ENCODE results near the gene FRK. TPM values are rescaled to one million over a fixed set of nuclear protein-coding genes. Genes with fewer than 3 reads are reported as not detected.
A peak's percentile ranks its signal among the peaks of the same experiment; 100 is the strongest.
"Not testable (repeated sequence)": the region's sequence is repeated elsewhere in the genome, so short reads cannot be mapped to it uniquely, and the experiment has no call there.

FRK gene
- total and polyA plus RNA-seq, 8 donors = 3.1 to 16.1 (median 4.5) TPM

- no peak for DNase-seq
- ATAC-seq = no peak
Measured at GRCh38 chr6:115947966-115948541, 112.6 kb downstream of the FRK start.

GRCh38 chr6:115945812-115946211, 114.9 kb downstream of the FRK start:
- intact Hi-C loops (cut with DNase I) = no loop called here
- Histone ChIP-seq H3K27me3 (no peaks in the 10 kb centered on the region), H3K9me3 (peaks cover 0 to 5% of the 10 kb centered on the region in 2 donors), H3K27ac (no peak overlapping the region), H3K4me1 (no peaks in the 10 kb centered on the region), H3K4me3 (no peak overlapping the region), H3K36me3 (peaks cover 0 to 15% of the 10 kb centered on the region in 2 donors)
- DNase-seq (no peak), ATAC-seq (no peak)
- no peak for TF ChIP-seq CTCF (IDR thresholded peaks at IDR 0.05)

More at GRCh38 chr6:115947966-115948541, 112.6 kb downstream of the FRK start:
- Histone ChIP-seq H3K4me1 (no peaks in the 10 kb centered on the region), H3K36me3 (peaks cover 0 to 2% of the 10 kb centered on the region in 2 donors), H3K4me3 (no peak overlapping the region), H3K27me3 (no peaks in the 10 kb centered on the region), H3K9me3 (peaks cover 0 to 7% of the 10 kb centered on the region in 2 donors), H3K27ac (no peak overlapping the region)
- no peak for TF ChIP-seq CTCF (IDR thresholded peaks at IDR 0.05)
- intact Hi-C loops (cut with DNase I) = no loop called here

GRCh38 chr6:115945306-115945705, 115.4 kb downstream of the FRK start:
- ATAC-seq = no peak
- peaks cover 0 to 5% of the 10 kb centered on the region in 2 donors for H3K9me3 ChIP-seq
- no peaks in the 10 kb centered on the region for H3K27me3 ChIP-seq
- H3K27ac ChIP-seq = no peak overlapping the region
- no peak for TF ChIP-seq CTCF (IDR thresholded peaks at IDR 0.05)
- no peak overlapping the region for H3K4me3 ChIP-seq
- no peaks in the 10 kb centered on the region for H3K4me1 ChIP-seq
- intact Hi-C loops (cut with DNase I) = no loop called here
- no peak for DNase-seq
- peaks cover 0 to 15% of the 10 kb centered on the region in 2 donors for H3K36me3 ChIP-seq

DNA sequence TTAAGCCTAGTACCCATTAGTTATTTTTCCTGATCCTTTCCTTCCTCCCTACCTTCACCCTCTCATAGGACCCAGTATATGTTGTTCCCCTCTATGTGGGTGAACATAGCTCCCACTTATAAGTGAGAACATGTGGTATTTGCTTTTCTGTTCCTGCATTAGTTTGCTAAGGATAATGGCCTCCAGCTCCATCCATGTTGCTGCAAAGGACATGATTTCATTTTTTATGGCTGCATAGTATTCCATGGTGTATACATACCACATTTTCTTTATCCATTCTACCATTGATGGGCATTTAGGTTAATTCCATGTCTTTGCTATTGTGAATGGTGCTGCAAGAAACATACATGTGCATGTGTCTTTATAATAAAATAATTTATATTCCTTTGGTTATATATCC, 115.9 kb downstream of the FRK start:
- H3K27ac ChIP-seq; H3K27me3 ChIP-seq; DNase-seq; ATAC-seq; H3K4me3 ChIP-seq; H3K9me3 ChIP-seq; intact Hi-C loops (cut with DNase I); H3K4me1 ChIP-seq: not testable (repeated sequence)
- H3K36me3 ChIP-seq = peaks cover 0 to 15% of the 10 kb centered on the region in 2 donors

DNA sequence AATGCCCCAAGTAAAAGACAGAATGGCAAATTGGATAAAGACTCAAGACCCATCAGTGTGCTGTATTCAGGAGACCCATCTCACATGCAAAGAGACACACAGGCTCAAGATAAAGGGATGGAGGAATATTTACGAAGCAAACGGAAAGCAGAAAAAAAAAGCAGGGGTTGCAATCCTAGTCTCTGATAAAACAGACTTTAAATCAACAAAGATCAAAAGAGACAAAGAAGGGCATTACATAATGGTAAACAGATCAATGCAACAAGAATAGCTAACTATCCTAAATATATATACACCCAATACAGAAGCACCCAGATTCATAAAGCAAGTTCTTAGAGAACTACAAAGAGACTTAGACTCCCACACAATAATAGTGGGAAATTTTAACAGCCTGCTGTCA, 123.2 kb downstream of the FRK start:
- ATAC-seq; intact Hi-C loops (cut with DNase I); DNase-seq; H3K27ac ChIP-seq; H3K4me3 ChIP-seq; H3K9me3 ChIP-seq; H3K4me1 ChIP-seq; H3K27me3 ChIP-seq: not testable (repeated sequence)
- peaks cover 0 to 13% of the 10 kb centered on the region in 2 donors for H3K36me3 ChIP-seq

DNA sequence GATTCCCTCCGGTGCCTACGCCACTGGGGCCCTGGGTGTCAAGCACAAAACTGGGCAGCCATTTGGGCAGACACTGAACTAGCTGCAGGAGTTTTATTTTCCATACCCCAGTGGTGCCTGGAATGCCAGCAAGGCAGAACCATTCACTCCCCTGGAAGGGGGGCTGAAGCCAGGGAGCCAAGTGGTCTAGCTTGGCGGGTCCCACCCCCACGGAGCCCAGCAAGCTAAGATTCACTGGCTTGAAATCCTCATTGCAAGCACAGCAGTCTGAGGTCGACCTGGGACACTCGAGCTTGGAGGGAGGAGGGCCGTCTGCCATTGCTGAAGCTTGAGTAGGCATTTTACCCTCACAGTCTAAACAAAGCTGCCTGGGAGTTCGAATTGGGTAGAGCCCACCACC, 125.3 kb downstream of the FRK start:
- intact Hi-C loops (cut with DNase I) = no loop called here
- H3K36me3 ChIP-seq = no peaks in the 10 kb centered on the region

More for the DNA sequence above, 125.3 kb downstream of the FRK start:
- ATAC-seq = no peak
- H3K27ac ChIP-seq = no peak overlapping the region
- no peak for TF ChIP-seq CTCF (IDR thresholded peaks at IDR 0.05)
- no peak overlapping the region for H3K4me3 ChIP-seq
- H3K9me3 ChIP-seq = peaks cover 0 to 5% of the 10 kb centered on the region in 2 donors
- DNase-seq = peak in 1 of 4 donors; percentile 37
- H3K4me1 ChIP-seq = no peaks in the 10 kb centered on the region
- H3K27me3 ChIP-seq = no peaks in the 10 kb centered on the region

Measured in left lung (tissue), 10 donors.